ENCODE results near the gene CACNA1C.

- TF ChIP-seq, protein P1, sequence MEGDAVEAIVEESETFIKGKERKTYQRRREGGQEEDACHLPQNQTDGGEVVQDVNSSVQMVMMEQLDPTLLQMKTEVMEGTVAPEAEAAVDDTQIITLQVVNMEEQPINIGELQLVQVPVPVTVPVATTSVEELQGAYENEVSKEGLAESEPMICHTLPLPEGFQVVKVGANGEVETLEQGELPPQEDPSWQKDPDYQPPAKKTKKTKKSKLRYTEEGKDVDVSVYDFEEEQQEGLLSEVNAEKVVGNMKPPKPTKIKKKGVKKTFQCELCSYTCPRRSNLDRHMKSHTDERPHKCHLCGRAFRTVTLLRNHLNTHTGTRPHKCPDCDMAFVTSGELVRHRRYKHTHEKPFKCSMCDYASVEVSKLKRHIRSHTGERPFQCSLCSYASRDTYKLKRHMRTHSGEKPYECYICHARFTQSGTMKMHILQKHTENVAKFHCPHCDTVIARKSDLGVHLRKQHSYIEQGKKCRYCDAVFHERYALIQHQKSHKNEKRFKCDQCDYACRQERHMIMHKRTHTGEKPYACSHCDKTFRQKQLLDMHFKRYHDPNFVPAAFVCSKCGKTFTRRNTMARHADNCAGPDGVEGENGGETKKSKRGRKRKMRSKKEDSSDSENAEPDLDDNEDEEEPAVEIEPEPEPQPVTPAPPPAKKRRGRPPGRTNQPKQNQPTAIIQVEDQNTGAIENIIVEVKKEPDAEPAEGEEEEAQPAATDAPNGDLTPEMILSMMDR (IDR thresholded peaks at IDR 0.05), result no peak
- no peak for TF ChIP-seq POLR2A (IDR thresholded peaks at IDR 0.05)
- TF ChIP-seq EP300 (IDR thresholded peaks at IDR 0.05), result no peak
These were observed 202.5 kb downstream of the CACNA1C start for GRCh38 chr12:2255311-2255710.

Measured in tibial nerve (tissue), 4 donors.